Ectodermal cell (in vitro differentiated cells): ENCODE measurements around the gene ANKRD11.

ENCODE experiments used
- H3K27ac ChIP-seq: 2 replicates; pipeline ENCODE4 v1.7.0; 2013; ENCODE audit warnings: mild to moderate bottlenecking, low read depth, low read length; ENCODE audit not compliant: insufficient read depth, poor library complexity, severe bottlenecking
- H3K27me3 ChIP-seq: 2 replicates; pipeline ENCODE4 v1.7.0; 2013; ENCODE audit warnings: mild to moderate bottlenecking, low read length; ENCODE audit not compliant: insufficient read depth, control insufficient read depth, poor library complexity, severe bottlenecking
- H3K36me3 ChIP-seq: one replicate; pipeline ENCODE4 v1.7.0; 2013; ENCODE audit warnings: low read length; ENCODE audit not compliant: control insufficient read depth, insufficient read depth
- H3K4me1 ChIP-seq: one replicate; pipeline ENCODE4 v1.7.0; 2013; ENCODE audit warnings: low read length; ENCODE audit not compliant: control insufficient read depth, insufficient read depth
- H3K4me3 ChIP-seq: 2 replicates; pipeline ENCODE4 v1.7.0; 2013; ENCODE audit warnings: low read depth, low read length, control low read depth; ENCODE audit not compliant: insufficient read depth
- H3K9me3 ChIP-seq: 2 replicates; pipeline ENCODE4 v1.7.0; 2013; ENCODE audit warnings: mild to moderate bottlenecking, low read length, moderate library complexity; ENCODE audit not compliant: control insufficient read depth
- WGBS, 2 experiments: methylation state at CpG; one replicate each; pipeline ENCODE4 v1.1.7; 2013; ENCODE audit warnings: missing lambda C conversion rate in 2 of 2; 5-methylcytosine and 5-hydroxymethylcytosine counted together

ANKRD11 gene

GRCh38 chr16:89324056-89325010 lies 166.0 kb downstream of the ANKRD11 start:
- Histone ChIP-seq H3K27me3 (no peaks in the 10 kb centered on the region), H3K36me3 (no peaks in the 10 kb centered on the region), H3K27ac (no peak overlapping the region), H3K9me3 (no peaks in the 10 kb centered on the region), H3K4me3 (no peak overlapping the region), H3K4me1 (peaks cover 48% of the 10 kb centered on the region)
- WGBS, 2 experiments = 93 to 94% methylated on average over 32 of the region's 32 CpGs

- Histone ChIP-seq H3K27ac (peak overlapping the region; percentile 75), H3K36me3 (no peaks in the 10 kb centered on the region), H3K4me1 (peaks cover 48% of the 10 kb centered on the region), H3K4me3 (no peak overlapping the region), H3K9me3 (no peaks in the 10 kb centered on the region), H3K27me3 (no peaks in the 10 kb centered on the region)
- 80 to 81% methylated on average over 26 of the region's 26 CpGs for WGBS, 2 experiments
These were observed 167.0 kb downstream of the ANKRD11 start for GRCh38 chr16:89323120-89323960.

GRCh38 chr16:89322321-89323119 lies 167.8 kb downstream of the ANKRD11 start:
- no peaks in the 10 kb centered on the region for H3K9me3 ChIP-seq
- no peaks in the 10 kb centered on the region for H3K27me3 ChIP-seq
- H3K36me3 ChIP-seq = no peaks in the 10 kb centered on the region
- H3K4me3 ChIP-seq = no peak overlapping the region
- H3K27ac ChIP-seq = peak overlapping the region; percentile 75
- peaks cover 48% of the 10 kb centered on the region for H3K4me1 ChIP-seq
- 56 to 60% methylated on average over 19 of the region's 19 CpGs for WGBS, 2 experiments

GRCh38 chr16:89320782-89321501 lies 169.4 kb downstream of the ANKRD11 start:
- peaks cover 37% of the 10 kb centered on the region for H3K4me1 ChIP-seq

GRCh38 chr16:89319886-89320781 lies 170.2 kb downstream of the ANKRD11 start:
- no peak overlapping the region for H3K4me3 ChIP-seq
- no peaks in the 10 kb centered on the region for H3K27me3 ChIP-seq
- no peaks in the 10 kb centered on the region for H3K9me3 ChIP-seq
- H3K36me3 ChIP-seq = no peaks in the 10 kb centered on the region
- no peak overlapping the region for H3K27ac ChIP-seq
- 84 to 87% methylated on average over 32 of the region's 32 CpGs for WGBS, 2 experiments
- peaks cover 37% of the 10 kb centered on the region for H3K4me1 ChIP-seq

More at GRCh38 chr16:89320782-89321501, 169.4 kb downstream of the ANKRD11 start:
- 38 to 42% methylated on average over 30 of the region's 30 CpGs for WGBS, 2 experiments
- no peaks in the 10 kb centered on the region for H3K27me3 ChIP-seq
- no peaks in the 10 kb centered on the region for H3K9me3 ChIP-seq
- no peaks in the 10 kb centered on the region for H3K36me3 ChIP-seq
- no peak overlapping the region for H3K4me3 ChIP-seq
- no peak overlapping the region for H3K27ac ChIP-seq

GRCh38 chr16:89319631-89319885 lies 170.8 kb downstream of the ANKRD11 start:
- Histone ChIP-seq H3K4me1 (peaks cover 33% of the 10 kb centered on the region), H3K4me3 (no peak overlapping the region), H3K36me3 (no peaks in the 10 kb centered on the region), H3K27me3 (no peaks in the 10 kb centered on the region), H3K9me3 (no peaks in the 10 kb centered on the region), H3K27ac (no peak overlapping the region)
- 93 to 96% methylated on average over 4 of the region's 4 CpGs for WGBS, 2 experiments

GRCh38 chr16:89318871-89319630 lies 171.3 kb downstream of the ANKRD11 start:
- no peak overlapping the region for H3K27ac ChIP-seq
- peaks cover 33% of the 10 kb centered on the region for H3K4me1 ChIP-seq
- 96 to 97% methylated on average over 28 of the region's 28 CpGs for WGBS, 2 experiments
- no peaks in the 10 kb centered on the region for H3K36me3 ChIP-seq
- no peak overlapping the region for H3K4me3 ChIP-seq
- no peaks in the 10 kb centered on the region for H3K27me3 ChIP-seq
- H3K9me3 ChIP-seq = no peaks in the 10 kb centered on the region

GRCh38 chr16:89318430-89318758 lies 172.0 kb downstream of the ANKRD11 start:
- Histone ChIP-seq H3K4me3 (no peak overlapping the region), H3K9me3 (no peaks in the 10 kb centered on the region), H3K4me1 (peaks cover 28% of the 10 kb centered on the region), H3K27me3 (no peaks in the 10 kb centered on the region), H3K27ac (no peak overlapping the region), H3K36me3 (no peaks in the 10 kb centered on the region)
- WGBS, 2 experiments = 94 to 95% methylated on average over 11 of the region's 11 CpGs
